ENCODE data around the gene RXYLT1.
"Not testable (repeated sequence)": the region's sequence is repeated elsewhere in the genome, so short reads cannot be mapped to it uniquely, and the experiment has no call there.

The RXYLT1 gene

GRCh38 chr12:63814146-63814772 is 34.5 kb downstream of the RXYLT1 start:
- no peak for DNase-seq (ENCODE audit: insufficient read length, low spot score)
- FAIRE-seq: no peak
- TF ChIP-seq POLR2A (IDR thresholded peaks at IDR 0.05; ENCODE audit: low read depth, low read length): no peak

GRCh38 chr12:63815482-63815852 is 35.8 kb downstream of the RXYLT1 start:
- no peak for TF ChIP-seq POLR2A (IDR thresholded peaks at IDR 0.05; ENCODE audit: low read depth, low read length)
- DNase-seq (ENCODE audit: insufficient read length, low spot score) (no peak), FAIRE-seq (no peak)

GRCh38 chr12:63816031-63816430 is 36.3 kb downstream of the RXYLT1 start:
- TF ChIP-seq POLR2A (IDR thresholded peaks at IDR 0.05; ENCODE audit: low read depth, low read length): no peak
- FAIRE-seq (no peak), DNase-seq (ENCODE audit: insufficient read length, low spot score) (no peak)

GRCh38 chr12:63820427-63820826 is 40.7 kb downstream of the RXYLT1 start:
- FAIRE-seq (no peak), DNase-seq (ENCODE audit: insufficient read length, low spot score) (no peak)
- TF ChIP-seq POLR2A (IDR thresholded peaks at IDR 0.05; ENCODE audit: low read depth, low read length): no peak

GRCh38 chr12:63821781-63822251 is 42.1 kb downstream of the RXYLT1 start:
- FAIRE-seq: no peak
- TF ChIP-seq POLR2A (IDR thresholded peaks at IDR 0.05; ENCODE audit: low read depth, low read length): no peak
- no peak for DNase-seq (ENCODE audit: insufficient read length, low spot score)

- DNase-seq (ENCODE audit: insufficient read length, low spot score) (no peak), FAIRE-seq (no peak)
- TF ChIP-seq POLR2A (IDR thresholded peaks at IDR 0.05; ENCODE audit: low read depth, low read length): no peak
These were observed 42.6 kb downstream of the RXYLT1 start for GRCh38 chr12:63822352-63822751.

DNA sequence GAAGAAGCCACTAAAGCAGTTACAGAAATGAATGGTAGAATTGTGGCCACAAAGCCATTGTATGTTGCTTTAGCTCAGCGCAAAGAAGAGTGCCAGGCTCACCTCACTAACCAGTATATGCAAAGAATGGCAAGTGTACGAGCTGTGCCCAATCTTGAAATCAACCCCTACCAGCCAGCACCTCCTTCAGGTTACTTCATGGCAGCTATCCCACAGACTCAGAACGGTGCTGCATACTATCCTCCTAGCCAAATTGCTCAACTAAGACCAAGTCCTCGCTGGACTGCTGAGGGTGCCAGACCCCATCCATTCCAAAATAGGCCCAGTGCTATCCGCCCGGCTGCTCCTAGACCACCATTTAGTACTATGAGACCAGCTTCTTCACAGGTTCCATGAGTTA is 43.3 kb downstream of the RXYLT1 start:
- no peak for FAIRE-seq
- DNase-seq (ENCODE audit: insufficient read length, low spot score): no peak
- no peak for TF ChIP-seq POLR2A (IDR thresholded peaks at IDR 0.05; ENCODE audit: low read depth, low read length)

- DNase-seq (ENCODE audit: insufficient read length, low spot score) (peak; percentile 34), FAIRE-seq (peak; percentile 58)
- TF ChIP-seq POLR2A (IDR thresholded peaks at IDR 0.05; ENCODE audit: low read depth, low read length): no peak
These were observed 46.4 kb downstream of the RXYLT1 start for GRCh38 chr12:63826006-63826585.

DNA sequence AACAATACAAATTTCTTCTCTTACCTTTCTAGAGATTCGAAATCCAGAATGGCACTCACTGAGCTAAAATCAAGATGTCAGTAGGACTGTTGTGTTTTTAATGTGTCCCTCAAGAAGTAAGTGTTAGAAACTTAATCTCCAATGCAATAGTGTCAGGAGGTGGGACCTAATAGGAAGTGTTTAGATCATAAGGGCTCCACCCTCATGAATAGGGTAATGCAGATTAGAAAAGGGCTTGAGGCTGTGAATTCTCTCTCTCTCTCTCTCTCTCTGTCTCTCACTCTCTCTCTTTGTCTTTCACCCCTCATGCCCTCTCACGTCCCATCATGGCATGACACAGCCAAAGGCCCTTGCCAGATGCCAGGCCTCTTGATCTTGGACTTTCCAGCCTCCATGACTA is 49.2 kb downstream of the RXYLT1 start:
- TF ChIP-seq POLR2A (IDR thresholded peaks at IDR 0.05; ENCODE audit: low read depth, low read length): no peak
- FAIRE-seq (no peak), DNase-seq (ENCODE audit: insufficient read length, low spot score) (no peak)

GRCh38 chr12:63836046-63836445 is 56.3 kb downstream of the RXYLT1 start:
- FAIRE-seq (no peak), DNase-seq (ENCODE audit: insufficient read length, low spot score) (no peak)
- no peak for TF ChIP-seq POLR2A (IDR thresholded peaks at IDR 0.05; ENCODE audit: low read depth, low read length)

DNA sequence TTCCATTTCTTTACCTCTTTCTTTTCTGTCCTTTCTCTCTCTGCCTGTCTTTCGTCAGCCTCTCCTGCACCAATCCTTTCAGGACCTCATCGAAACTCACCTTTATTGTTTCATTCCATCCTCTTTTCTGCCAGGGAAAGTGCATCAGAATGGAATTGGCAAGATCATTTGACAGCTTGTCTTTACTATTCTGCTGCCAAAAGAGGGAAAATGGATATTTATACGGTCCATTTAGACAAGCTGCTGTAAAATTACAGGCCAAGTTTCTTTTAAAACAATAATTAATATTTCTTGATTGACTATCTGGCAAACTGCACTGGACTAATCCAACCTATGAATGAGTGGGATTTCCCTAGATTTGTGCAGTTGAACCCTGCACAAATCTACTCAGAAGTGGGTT is 57.2 kb downstream of the RXYLT1 start:
- DNase-seq (ENCODE audit: insufficient read length, low spot score): no peak
- no peak for TF ChIP-seq POLR2A (IDR thresholded peaks at IDR 0.05; ENCODE audit: low read depth, low read length)
- no peak for FAIRE-seq

DNA sequence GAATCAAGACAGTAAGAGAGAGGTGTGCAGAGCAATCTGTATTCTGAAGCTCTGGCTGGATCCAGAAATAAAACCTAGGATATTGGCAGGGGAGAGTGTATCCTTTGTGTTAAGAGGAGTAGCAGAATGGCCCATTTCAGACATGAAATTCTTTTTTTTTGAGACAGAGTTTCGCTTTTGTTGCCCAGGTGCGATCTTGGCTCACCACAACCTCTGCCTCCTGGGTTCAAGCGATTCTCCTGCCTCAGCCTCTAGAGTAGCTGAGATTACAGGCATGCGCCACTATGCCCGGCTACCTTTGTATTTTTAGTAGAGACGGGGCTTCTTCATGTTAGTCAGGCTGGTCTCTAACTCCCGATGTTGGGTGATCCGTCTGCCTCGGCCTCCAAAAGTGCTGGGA is 58.7 kb downstream of the RXYLT1 start:
- DNase-seq (ENCODE audit: insufficient read length, low spot score) (no peak), FAIRE-seq (no peak)
- no peak for TF ChIP-seq POLR2A (IDR thresholded peaks at IDR 0.05; ENCODE audit: low read depth, low read length)

DNA sequence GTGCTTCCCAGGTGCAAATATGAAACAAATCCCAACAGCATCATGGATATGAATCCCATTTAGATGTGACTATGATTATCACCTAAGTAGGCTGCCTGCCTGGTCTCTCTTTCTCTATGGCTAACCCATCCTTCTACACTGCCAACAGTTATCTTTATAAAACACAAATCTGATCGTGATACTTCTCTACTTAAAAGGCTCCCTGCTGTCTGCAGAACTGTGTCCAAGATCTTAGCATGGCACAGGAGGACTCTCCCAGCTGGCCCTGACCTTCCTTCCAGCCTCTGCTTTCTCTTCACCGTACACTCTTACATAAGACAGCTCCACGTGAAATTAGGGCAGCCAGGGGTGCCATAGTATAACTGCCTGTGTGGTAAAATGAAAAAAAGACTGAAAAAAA is 61.3 kb downstream of the RXYLT1 start:
- no peak for FAIRE-seq
- no peak for TF ChIP-seq POLR2A (IDR thresholded peaks at IDR 0.05; ENCODE audit: low read depth, low read length)
- no peak for DNase-seq (ENCODE audit: insufficient read length, low spot score)

GRCh38 chr12:63841571-63841970 is 61.9 kb downstream of the RXYLT1 start:
- FAIRE-seq (no peak), DNase-seq (ENCODE audit: insufficient read length, low spot score) (no peak)
- TF ChIP-seq POLR2A (IDR thresholded peaks at IDR 0.05; ENCODE audit: low read depth, low read length): no peak

DNA sequence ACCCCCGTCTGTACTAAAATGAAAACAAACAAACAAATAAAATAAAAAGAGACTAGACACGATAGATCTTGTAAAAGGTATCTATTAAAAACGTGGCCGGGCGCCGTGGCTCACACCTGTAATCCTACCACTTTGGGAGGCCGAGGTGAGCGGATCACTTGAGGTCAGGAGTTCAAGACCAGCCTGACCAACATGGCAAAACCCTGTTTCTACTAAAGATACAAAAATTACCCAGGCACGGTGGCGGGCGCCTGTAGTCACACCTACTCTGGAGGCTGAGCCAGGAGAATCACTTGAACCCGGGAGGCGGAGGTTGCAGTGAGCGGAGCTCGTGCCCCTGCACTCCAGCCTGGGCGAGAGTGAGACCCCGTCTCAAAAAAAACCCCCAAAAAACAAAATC is 63.0 kb downstream of the RXYLT1 start:
- FAIRE-seq; DNase-seq (ENCODE audit: insufficient read length, low spot score): not testable (repeated sequence)

Data from H54 (cell line).